Mesendoderm (in vitro differentiated cells): ENCODE results near the gene PPT1.

Source experiments
- DNase-seq: peaks from one replicate; pipeline ENCODE4 v3.0.0; 2013
- H2AK5ac ChIP-seq: 2 replicates; pipeline ENCODE4 v1.6.1; 2013; ENCODE audit warnings: low read length, inconsistent platforms
- H2BK120ac ChIP-seq: 2 replicates; pipeline ENCODE4 v1.6.1; 2013; ENCODE audit warnings: low read depth, mild to moderate bottlenecking, low read length, moderate library complexity, mixed read lengths
- H2BK15ac ChIP-seq: replicated peaks from 2 replicates; pipeline ENCODE4 v1.6.1; 2013; ENCODE audit warnings: low read depth, mild to moderate bottlenecking, moderate library complexity
- H2BK5ac ChIP-seq: 2 replicates; pipeline ENCODE4 v1.6.1; 2013; ENCODE audit warnings: low read length, inconsistent platforms
- H3K18ac ChIP-seq: 2 replicates; pipeline ENCODE4 v1.6.1; 2013; ENCODE audit warnings: mild to moderate bottlenecking, low read length, mixed read lengths
- H3K23ac ChIP-seq: one replicate; pipeline ENCODE4 v1.6.1; 2013; ENCODE audit warnings: low read length
- H3K27ac ChIP-seq: 2 replicates; pipeline ENCODE4 v1.5.1; 2013; ENCODE audit warnings: low read depth, mild to moderate bottlenecking, inconsistent platforms, low read length, moderate library complexity
- H3K27me3 ChIP-seq: 2 replicates; pipeline ENCODE4 v1.6.1; 2013; ENCODE audit warnings: low read length, control low read depth, mild to moderate bottlenecking, inconsistent platforms; ENCODE audit not compliant: insufficient read depth, poor library complexity
- H3K36me3 ChIP-seq: 2 replicates; pipeline ENCODE4 v1.6.1; 2013; ENCODE audit warnings: low read length, inconsistent platforms; ENCODE audit not compliant: control insufficient read depth, insufficient read depth
- H3K4ac ChIP-seq: one replicate; pipeline ENCODE4 v1.6.1; 2013; ENCODE audit warnings: low read depth, mild to moderate bottlenecking, low read length, moderate library complexity
- H3K4me1 ChIP-seq: 2 replicates; pipeline ENCODE4 v1.6.1; 2013; ENCODE audit warnings: low read depth, low read length, inconsistent platforms; ENCODE audit not compliant: control insufficient read depth
- H3K4me2 ChIP-seq: 2 replicates; pipeline ENCODE4 v1.6.1; 2013; ENCODE audit warnings: low read length
- H3K4me3 ChIP-seq: 2 replicates; pipeline ENCODE4 v1.5.1; 2013; ENCODE audit warnings: mild to moderate bottlenecking, low read length
- H3K56ac ChIP-seq: one replicate; pipeline ENCODE4 v1.6.1; 2013; ENCODE audit warnings: low read length
- H3K79me1 ChIP-seq: 2 replicates; pipeline ENCODE4 v1.6.1; 2013; ENCODE audit warnings: low read length, inconsistent platforms
- H3K79me2 ChIP-seq: 2 replicates; pipeline ENCODE4 v1.6.1; 2013; ENCODE audit warnings: mild to moderate bottlenecking, low read length; ENCODE audit not compliant: control insufficient read depth, insufficient read depth
- H3K9ac ChIP-seq: 2 replicates; pipeline ENCODE4 v1.6.1; 2013; ENCODE audit warnings: low read length, inconsistent platforms
- H4K5ac ChIP-seq: one replicate; pipeline ENCODE4 v1.6.1; 2013; ENCODE audit warnings: low read length
- H4K8ac ChIP-seq: one replicate; pipeline ENCODE4 v1.6.1; 2013; ENCODE audit warnings: low read depth, mild to moderate bottlenecking, control low read depth, low read length, moderate library complexity
- whole genome bisulfite sequencing: extraction: QIAGEN DNeasy Blood & Tissue Kit; methylation state at CpG from one replicate; pipeline ENCODE4 v1.1.7; 2013; ENCODE audit warnings: low lambda C conversion rate, missing lambda C conversion rate; ENCODE audit not compliant: insufficient coverage; ENCODE audit errors: extremely low coverage; 5-methylcytosine and 5-hydroxymethylcytosine counted together

PPT1 gene

DNA sequence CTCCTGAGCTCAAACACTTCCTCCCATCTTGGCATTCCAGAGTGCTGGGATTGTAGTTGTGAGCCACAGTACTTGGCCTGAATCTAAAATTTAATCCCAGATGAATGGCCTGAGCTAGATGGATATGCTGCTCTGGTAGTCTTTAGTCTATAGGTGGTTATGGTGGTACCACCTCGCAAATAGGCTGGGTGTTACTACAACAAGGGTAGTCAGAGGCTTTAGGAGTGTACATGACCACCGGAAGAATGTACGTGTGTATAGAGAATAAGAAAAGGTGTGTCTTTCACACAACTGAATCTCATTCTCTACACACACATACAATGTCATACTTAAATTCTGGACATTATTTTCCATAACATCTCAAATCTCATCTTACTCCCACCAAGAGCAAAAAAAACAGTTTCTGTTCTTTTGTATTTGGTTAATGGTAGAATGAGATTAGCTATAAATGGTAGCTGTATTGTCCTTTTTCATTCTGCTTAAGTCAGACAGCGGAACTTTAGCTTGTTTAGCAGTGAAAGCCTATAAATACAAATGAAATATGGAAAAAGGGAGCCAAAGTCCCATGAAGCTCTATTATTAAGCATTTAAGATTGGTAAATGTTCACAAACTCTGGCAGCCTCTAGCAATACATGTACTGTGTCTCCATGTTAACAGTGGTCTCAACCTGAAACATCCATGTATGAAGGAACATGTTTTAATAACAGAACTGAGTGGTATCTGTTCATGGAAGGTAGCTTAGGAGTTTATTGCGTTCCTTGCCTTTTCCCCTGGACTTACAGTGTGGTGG lies 40.3 kb downstream of the PPT1 start:
- Histone ChIP-seq H3K79me2 (peaks cover 51% of the 10 kb centered on the region), H2AK5ac (no peak overlapping the region), H3K56ac (no peak overlapping the region), H3K9ac (no peak overlapping the region), H3K79me1 (peaks cover 17% of the 10 kb centered on the region), H3K23ac (no peak overlapping the region), H4K8ac (no peak overlapping the region), H3K4me1 (peaks cover 4% of the 10 kb centered on the region), H3K36me3 (peaks cover 6% of the 10 kb centered on the region), H2BK15ac (no peak overlapping the region), H3K27ac (no peak overlapping the region), H3K4me2 (no peak overlapping the region), H3K18ac (no peak overlapping the region), H3K4me3 (no peak overlapping the region), H2BK5ac (no peak overlapping the region), H3K4ac (no peak overlapping the region), H4K5ac (no peak overlapping the region), H2BK120ac (no peak overlapping the region), H3K27me3 (no peaks in the 10 kb centered on the region)
- DNase-seq = no peak
- WGBS = no CpG with 5 or more reads among the region's 5 CpGs

DNA sequence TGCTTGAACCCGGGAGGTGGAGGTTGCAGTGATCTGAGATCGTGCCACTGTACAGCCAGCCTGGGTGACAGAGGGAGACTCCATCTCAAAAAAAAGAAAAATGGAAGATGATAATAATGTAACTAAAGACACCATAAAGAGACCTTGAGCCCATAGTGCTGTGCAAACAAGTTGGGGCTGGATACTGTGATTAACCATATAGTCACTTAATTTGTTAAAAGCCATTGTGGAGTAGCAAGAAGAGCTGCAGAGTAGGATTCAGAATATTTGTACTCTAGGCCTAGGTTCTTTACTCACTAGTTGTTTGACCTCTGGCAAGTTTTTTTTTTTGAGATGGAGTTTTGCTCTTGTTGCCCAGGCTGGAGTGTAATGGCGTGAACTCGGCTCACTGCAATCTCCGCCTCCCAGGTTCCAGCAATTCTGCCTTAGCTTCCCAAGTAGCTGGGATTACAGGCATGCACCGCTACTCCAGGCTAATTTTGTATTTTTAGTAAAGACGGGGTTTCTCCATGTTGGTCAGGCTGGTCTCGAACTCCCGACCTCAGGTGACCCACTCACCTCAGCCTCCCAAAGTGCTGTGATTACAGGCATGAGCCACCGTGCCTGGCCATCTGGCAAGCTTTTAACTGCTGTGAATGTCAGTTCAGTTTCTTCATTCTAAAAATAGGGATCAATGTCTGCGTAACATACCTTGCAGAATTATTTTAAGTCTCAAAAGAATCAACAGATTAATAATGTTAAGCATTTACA lies 43.7 kb downstream of the PPT1 start:
- no peak overlapping the region for H2AK5ac ChIP-seq
- H3K4me3 ChIP-seq = no peak overlapping the region
- H3K18ac ChIP-seq = no peak overlapping the region
- no peak overlapping the region for H2BK120ac ChIP-seq
- no peak overlapping the region for H3K9ac ChIP-seq
- H3K4me2 ChIP-seq = no peak overlapping the region
- H3K36me3 ChIP-seq = peaks cover 3% of the 10 kb centered on the region
- no peak overlapping the region for H3K56ac ChIP-seq
- no peak overlapping the region for H2BK5ac ChIP-seq
- DNase-seq = no peak
- no peak overlapping the region for H4K5ac ChIP-seq
- H3K79me2 ChIP-seq = peaks cover 66% of the 10 kb centered on the region
- no CpG with 5 or more reads among the region's 11 CpGs for WGBS
- H2BK15ac ChIP-seq = no peak overlapping the region
- no peak overlapping the region for H3K27ac ChIP-seq
- no peaks in the 10 kb centered on the region for H3K27me3 ChIP-seq
- H3K79me1 ChIP-seq = peaks cover 22% of the 10 kb centered on the region
- H3K4ac ChIP-seq = no peak overlapping the region
- H3K23ac ChIP-seq = no peak overlapping the region
- no peaks in the 10 kb centered on the region for H3K4me1 ChIP-seq
- H4K8ac ChIP-seq = no peak overlapping the region

DNA sequence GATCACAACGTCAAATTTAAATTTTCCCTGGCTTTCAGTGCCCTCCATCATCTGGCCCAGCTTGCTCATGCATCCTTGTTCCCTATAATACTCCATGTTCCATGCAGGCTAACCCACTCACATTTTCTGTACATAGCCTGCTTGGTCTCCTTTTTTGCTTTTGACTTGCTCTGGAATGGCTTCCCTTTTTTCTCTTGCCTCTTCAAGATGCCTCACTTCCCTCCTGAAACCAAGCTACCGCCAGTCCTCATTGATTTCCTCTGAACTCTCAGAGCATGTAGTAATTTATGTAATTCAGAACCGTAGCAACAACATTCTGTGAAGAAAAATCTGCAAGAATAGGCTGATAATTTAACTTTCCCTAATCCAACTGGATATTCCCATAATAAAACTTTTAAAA lies 46.2 kb downstream of the PPT1 start:
- Histone ChIP-seq H3K4me1 (no peaks in the 10 kb centered on the region), H2BK15ac (no peak overlapping the region), H3K4me2 (no peak overlapping the region), H3K36me3 (peaks cover 3% of the 10 kb centered on the region), H2BK5ac (no peak overlapping the region), H2AK5ac (no peak overlapping the region), H3K23ac (no peak overlapping the region), H3K4ac (no peak overlapping the region), H3K79me2 (peaks cover 68% of the 10 kb centered on the region), H3K27me3 (no peaks in the 10 kb centered on the region), H3K79me1 (peaks cover 16% of the 10 kb centered on the region), H3K9ac (no peak overlapping the region), H3K18ac (no peak overlapping the region), H3K56ac (no peak overlapping the region), H4K8ac (no peak overlapping the region), H3K27ac (no peak overlapping the region), H4K5ac (no peak overlapping the region), H3K4me3 (no peak overlapping the region), H2BK120ac (no peak overlapping the region)
- no peak for DNase-seq
- WGBS = no CpG with 5 or more reads among the region's 3 CpGs

DNA sequence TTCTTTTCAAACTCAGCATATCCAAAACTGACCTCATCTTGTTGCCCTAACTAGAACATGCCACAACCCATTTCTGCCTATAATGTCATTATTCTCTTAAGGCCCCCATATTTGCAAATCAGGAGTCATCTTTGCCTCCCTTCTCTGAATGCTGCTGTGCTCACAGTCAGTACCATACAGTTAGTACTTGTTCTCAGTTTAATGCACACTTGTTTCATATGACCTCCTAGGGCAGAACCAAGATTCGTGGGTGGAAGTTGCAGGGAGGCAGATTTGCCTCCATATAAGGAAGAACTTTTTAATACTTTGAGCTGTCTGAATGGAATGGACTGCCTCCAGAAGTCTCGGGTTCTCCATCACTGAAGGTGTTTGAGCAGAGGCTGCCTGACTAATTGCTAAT lies 47.3 kb downstream of the PPT1 start:
- no peak for DNase-seq
- H4K5ac ChIP-seq = no peak overlapping the region
- H3K4me3 ChIP-seq = no peak overlapping the region
- no peak overlapping the region for H3K4me2 ChIP-seq
- H3K4me1 ChIP-seq = no peaks in the 10 kb centered on the region
- no peak overlapping the region for H2BK5ac ChIP-seq
- no peaks in the 10 kb centered on the region for H3K27me3 ChIP-seq
- H3K79me2 ChIP-seq = peaks cover 68% of the 10 kb centered on the region
- H2BK120ac ChIP-seq = no peak overlapping the region
- no peak overlapping the region for H3K4ac ChIP-seq
- WGBS = no CpG with 5 or more reads among the region's 2 CpGs
- peaks cover 20% of the 10 kb centered on the region for H3K79me1 ChIP-seq
- H3K56ac ChIP-seq = no peak overlapping the region
- no peak overlapping the region for H2BK15ac ChIP-seq
- no peak overlapping the region for H2AK5ac ChIP-seq
- no peak overlapping the region for H3K9ac ChIP-seq
- H3K36me3 ChIP-seq = peaks cover 3% of the 10 kb centered on the region
- H4K8ac ChIP-seq = no peak overlapping the region
- H3K23ac ChIP-seq = no peak overlapping the region
- H3K27ac ChIP-seq = no peak overlapping the region
- H3K18ac ChIP-seq = no peak overlapping the region

DNA sequence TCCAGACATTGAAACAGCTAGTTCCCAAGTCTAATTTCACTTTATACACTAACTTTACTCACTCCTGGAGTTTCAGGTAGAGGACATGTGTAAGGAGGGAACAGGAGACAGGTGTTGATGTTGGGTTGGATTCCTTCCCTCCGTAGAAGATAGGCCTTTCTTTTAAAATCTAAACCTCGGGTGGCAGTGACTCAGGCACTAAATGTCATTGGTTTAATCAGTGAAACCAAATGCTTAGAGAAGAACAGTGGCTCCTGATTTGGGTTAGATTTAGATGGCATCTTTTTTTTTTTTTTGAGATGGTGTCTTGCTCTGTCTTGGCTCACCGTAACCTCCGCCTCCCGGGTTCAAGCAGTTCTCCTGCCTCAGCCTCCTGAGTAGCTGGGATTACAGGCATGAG lies 49.3 kb downstream of the PPT1 start:
- Histone ChIP-seq H2BK15ac (no peak overlapping the region), H3K56ac (no peak overlapping the region), H3K27ac (no peak overlapping the region), H3K36me3 (peaks cover 3% of the 10 kb centered on the region), H3K9ac (no peak overlapping the region), H2BK120ac (no peak overlapping the region), H3K4me2 (no peak overlapping the region), H3K4ac (no peak overlapping the region), H3K79me2 (peaks cover 71% of the 10 kb centered on the region), H3K79me1 (peaks cover 20% of the 10 kb centered on the region), H4K5ac (no peak overlapping the region), H3K4me3 (no peak overlapping the region), H3K23ac (no peak overlapping the region), H2AK5ac (no peak overlapping the region), H2BK5ac (no peak overlapping the region), H3K27me3 (no peaks in the 10 kb centered on the region), H4K8ac (peak overlapping the region; percentile 39), H3K4me1 (no peaks in the 10 kb centered on the region), H3K18ac (no peak overlapping the region)
- no CpG with 5 or more reads among the region's 5 CpGs for WGBS
- DNase-seq = no peak
